Astrocyte of the cerebellum (primary cell): ENCODE measurements around the gene NPEPPS.
"Not testable (repeated sequence)": the region's sequence is repeated elsewhere in the genome, so short reads cannot be mapped to it uniquely, and the experiment has no call there.

Experiments
- DNase-seq: peaks from one replicate; pipeline ENCODE4 v3.0.0-alpha.2; 2011; ENCODE audit warnings: low read depth
- H3K4me3 ChIP-seq: 2 replicates; pipeline ENCODE4 v1.5.1; 2011; ENCODE audit warnings: mild to moderate bottlenecking, low read depth, low read length, moderate library complexity
- in situ Hi-C: cut with HindIII; loops from 2 replicates; pipeline ENCODE4 v1.10.0; 2017; ENCODE audit warnings: low sequenced_read_pairs
- TF ChIP-seq, protein P1 (sequence below): IDR thresholded peaks from 2 replicates; pipeline ENCODE4 v1.5.1; 2012; ENCODE audit warnings: low read length, low read depth, moderate library complexity, mild to moderate bottlenecking; ENCODE audit errors: missing control alignments

The NPEPPS gene

GRCh38 chr17:47541676-47542075, 10.8 kb downstream of the NPEPPS start:
- H3K4me3 ChIP-seq, in situ Hi-C loops, DNase-seq: not testable (repeated sequence)

DNA sequence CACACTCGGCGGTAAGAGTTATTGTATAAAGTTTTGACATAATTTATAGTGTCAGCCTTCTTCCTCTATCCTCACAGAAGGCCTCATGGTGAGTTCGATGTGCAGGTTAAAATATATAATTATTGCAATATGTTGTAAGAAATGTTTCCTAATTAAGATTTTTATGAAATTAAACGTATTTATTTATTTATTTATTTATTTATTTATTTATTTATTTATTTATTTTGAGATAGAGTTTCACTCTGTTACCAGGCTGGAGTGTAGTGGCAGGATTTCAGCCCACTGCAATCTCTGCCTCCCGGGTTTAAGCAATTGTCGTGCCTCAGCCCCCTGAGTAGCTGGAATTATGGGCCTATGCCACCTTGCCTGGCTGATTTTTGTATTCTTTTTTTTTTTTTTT, 13.4 kb downstream of the NPEPPS start:
- H3K4me3 ChIP-seq, in situ Hi-C loops, DNase-seq: not testable (repeated sequence)

GRCh38 chr17:47554733-47555132, 23.8 kb downstream of the NPEPPS start:
- in situ Hi-C loops, H3K4me3 ChIP-seq, DNase-seq: not testable (repeated sequence)

DNA sequence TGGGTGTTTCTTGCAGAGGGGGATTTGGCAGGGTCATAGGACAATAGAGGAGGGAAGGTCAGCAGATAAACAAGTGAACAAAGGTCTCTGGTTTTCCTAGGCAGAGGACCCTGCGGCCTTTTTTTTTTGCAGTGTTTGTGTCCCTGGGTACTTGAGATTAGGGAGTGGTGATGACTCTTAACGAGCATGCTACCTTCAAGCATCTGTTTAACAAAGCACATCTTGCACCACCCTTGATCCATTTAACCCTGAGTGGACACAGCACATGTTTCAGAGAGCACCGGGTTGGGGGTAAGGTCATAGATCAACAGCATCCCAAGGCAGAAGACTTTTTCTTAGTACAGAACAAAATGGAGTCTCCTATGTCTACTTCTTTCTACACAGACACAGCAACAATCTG, 25.2 kb downstream of the NPEPPS start:
- H3K4me3 ChIP-seq, DNase-seq, in situ Hi-C loops: not testable (repeated sequence)

DNA sequence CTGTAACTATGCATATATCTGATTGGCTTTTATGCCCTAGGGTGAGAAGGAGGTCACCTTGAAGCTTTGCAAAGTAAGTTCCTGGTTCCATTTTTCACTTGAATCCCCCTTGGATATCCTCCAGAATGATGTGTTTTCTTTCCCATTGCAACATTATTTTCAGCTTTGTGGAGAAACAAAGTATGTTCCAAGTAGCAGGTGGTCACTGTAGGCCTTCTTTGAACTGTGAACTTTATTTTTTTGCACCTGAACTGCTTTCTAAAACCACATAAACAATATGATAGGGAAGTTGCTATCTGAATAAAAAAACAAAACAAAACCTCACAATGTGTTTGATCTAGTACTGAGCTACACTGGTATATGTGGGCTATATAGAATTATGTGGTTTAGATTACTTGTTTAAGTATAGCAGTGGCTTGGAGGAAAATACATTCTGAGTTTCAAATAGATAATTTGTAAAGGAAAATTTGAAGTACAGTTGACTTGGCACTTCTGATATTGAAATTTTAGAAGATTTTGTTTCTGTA, 29.7 kb downstream of the NPEPPS start:
- H3K4me3 ChIP-seq, in situ Hi-C loops, DNase-seq: not testable (repeated sequence)

DNA sequence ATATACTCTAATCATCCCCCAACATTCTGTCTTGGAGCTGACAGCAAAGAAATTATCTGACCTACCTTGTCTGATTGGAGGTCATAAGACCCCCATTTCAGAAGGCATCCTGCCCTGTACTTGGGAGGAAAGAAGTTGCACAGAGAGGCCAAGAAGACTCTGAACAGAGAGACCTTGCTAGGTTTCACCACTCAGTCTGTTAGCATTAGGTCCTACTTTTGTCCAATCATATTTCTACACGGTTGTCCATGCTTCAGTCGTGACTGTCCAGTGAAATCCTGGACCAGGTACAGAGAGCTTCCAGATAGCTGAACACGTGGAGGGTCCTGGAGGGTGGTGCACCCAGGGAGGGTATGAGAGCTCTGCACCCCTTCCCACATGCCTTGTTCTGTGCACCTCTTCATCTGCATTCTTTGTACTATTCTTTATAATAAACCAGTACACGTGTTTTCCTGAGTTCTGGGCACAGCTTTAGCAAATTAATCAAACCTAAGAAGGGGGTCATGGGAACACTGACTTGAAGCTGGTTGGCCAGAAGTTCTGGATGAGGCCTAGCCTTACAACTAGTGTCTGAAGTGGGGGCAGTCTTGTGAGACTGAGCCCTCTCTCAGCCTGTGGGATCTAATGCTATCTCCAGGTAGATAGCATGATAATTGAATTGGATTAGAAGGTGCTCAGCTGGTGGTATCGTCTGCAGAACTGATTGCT, 30.9 kb downstream of the NPEPPS start:
- DNase-seq, H3K4me3 ChIP-seq, in situ Hi-C loops: not testable (repeated sequence)

DNA sequence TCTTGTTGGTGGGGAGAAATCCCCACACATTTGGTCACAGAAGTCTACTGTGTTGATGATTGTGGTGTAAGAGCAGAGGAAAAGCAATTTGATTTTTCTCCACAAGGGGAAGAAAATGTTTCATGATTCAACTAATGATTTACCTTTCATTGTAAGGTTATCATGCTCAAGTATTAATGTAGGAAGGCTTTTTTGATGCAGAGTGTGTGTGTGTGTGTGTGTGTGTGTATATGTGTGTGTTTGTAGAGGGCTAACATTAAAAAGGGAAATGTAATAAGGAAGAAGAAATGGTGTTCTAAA, 31.4 kb downstream of the NPEPPS start:
- in situ Hi-C loops, DNase-seq, H3K4me3 ChIP-seq: not testable (repeated sequence)

DNA sequence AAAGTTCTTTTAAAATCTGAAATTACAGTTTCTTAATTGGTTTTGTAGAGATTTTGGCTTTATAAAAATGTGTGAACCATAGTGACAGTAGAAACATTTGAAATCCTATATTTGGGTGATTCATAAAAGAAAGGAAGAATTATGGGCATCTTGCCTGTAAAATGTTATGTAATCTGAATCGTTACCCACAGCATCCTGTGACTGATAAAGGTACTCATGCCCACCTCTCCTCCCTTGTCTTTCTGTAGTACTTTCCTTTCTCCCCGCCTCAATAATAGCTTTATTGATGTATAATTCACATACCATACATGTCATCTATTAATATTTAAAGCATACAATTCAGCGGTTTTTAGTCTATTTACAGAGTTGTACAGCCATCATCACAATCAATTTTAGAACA, 36.4 kb downstream of the NPEPPS start:
- H3K4me3 ChIP-seq, in situ Hi-C loops, DNase-seq: not testable (repeated sequence)

DNA sequence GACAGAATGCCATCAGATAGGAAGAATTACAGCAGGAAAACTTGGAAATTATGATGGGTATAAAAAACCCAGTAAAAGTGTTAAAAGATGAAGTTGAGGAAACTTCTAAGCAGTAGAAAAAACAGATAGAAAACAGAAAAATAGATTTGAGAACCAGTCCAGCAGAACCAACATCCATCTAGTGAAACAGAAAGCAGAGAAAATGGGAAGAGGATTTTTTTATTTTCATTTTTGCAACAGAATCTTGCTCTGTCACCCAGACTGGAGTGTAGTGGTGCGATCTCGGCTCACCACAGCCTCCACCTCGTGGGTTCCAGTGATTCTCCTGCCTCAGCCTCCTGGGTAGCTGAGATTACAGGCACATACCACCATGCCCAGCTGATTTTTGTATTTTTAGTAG, 41.7 kb downstream of the NPEPPS start:
- H3K4me3 ChIP-seq, in situ Hi-C loops, DNase-seq: not testable (repeated sequence)

DNA sequence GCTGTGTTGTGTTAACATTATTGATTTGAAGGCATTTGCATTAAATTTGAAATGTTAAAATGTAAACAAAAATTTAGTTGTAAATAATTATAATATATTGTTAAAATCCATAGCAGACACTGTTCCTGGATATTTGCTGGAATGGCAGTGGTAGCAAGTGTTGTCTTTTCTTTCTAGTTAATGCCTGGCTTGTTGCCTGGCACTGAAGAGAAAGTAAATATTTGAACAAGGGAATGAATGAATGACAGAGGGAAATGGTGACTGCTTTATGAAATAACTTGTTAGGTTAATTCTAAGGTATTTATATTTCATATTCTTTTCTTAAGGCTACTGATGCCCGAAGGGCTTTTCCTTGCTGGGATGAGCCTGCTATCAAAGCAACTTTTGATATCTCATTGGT, 51.5 kb downstream of the NPEPPS start:
- DNase-seq, in situ Hi-C loops, H3K4me3 ChIP-seq: not testable (repeated sequence)

DNA sequence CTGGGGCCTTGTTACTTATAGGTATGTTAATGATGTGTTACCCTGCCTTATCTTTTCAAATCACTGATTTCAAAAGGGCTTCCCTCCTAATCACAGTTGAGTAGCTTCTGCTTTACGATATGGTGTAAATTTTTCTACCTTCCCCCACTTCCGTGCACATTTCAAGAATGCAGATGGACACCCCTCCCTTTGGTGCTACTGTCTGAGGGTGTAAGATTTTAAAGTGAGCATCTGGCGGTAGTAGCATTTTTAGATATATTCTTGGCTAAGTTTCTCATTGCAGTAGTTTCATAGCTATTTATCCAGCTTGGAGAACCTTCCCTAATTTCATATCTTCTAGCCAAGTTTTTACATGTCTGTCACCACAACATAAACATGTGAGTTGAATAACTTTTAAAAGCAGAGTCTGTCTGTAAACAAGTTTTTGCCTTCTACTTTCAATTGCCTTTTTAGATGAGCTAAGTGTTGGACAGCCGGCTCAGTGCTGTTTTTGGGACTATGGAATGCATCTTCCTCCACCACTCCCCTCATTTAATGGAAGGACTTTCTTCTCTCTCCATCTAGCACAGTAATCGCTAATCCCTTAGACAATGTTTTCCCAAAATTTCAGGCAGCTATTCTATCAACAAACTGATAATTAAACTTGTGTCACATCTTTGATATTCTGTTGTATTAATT, 55.6 kb downstream of the NPEPPS start:
- H3K4me3 ChIP-seq, in situ Hi-C loops, DNase-seq: not testable (repeated sequence)

- DNase-seq, in situ Hi-C loops, H3K4me3 ChIP-seq: not testable (repeated sequence)
Measured at GRCh38 chr17:47593522-47593921, 62.6 kb downstream of the NPEPPS start.

- H3K4me3 ChIP-seq: no peak overlapping the region
- TF ChIP-seq, protein P1, sequence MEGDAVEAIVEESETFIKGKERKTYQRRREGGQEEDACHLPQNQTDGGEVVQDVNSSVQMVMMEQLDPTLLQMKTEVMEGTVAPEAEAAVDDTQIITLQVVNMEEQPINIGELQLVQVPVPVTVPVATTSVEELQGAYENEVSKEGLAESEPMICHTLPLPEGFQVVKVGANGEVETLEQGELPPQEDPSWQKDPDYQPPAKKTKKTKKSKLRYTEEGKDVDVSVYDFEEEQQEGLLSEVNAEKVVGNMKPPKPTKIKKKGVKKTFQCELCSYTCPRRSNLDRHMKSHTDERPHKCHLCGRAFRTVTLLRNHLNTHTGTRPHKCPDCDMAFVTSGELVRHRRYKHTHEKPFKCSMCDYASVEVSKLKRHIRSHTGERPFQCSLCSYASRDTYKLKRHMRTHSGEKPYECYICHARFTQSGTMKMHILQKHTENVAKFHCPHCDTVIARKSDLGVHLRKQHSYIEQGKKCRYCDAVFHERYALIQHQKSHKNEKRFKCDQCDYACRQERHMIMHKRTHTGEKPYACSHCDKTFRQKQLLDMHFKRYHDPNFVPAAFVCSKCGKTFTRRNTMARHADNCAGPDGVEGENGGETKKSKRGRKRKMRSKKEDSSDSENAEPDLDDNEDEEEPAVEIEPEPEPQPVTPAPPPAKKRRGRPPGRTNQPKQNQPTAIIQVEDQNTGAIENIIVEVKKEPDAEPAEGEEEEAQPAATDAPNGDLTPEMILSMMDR: no peak
- in situ Hi-C loops: no loop called here
- no peak for DNase-seq
Measured at GRCh38 chr17:47603830-47604597, 73.1 kb downstream of the NPEPPS start.
